Stimulated activated CD8-positive, alpha-beta memory T cell treated with anti-CD3 and anti-CD28 coated beads, Interleukin-12 subunit alpha, Interleukin-12 subunit beta, amount 100 ng/mL, for 4 hours (primary cell): Measurements from ENCODE around the gene EVC.
"Not testable (repeated sequence)": the region's sequence is repeated elsewhere in the genome, so short reads cannot be mapped to it uniquely, and the experiment has no call there.

Source experiments
- DNase-seq: peaks from one replicate; pipeline ENCODE4 v3.0.0-alpha.2; 2020; ENCODE audit warnings: low read depth

EVC gene

DNA sequence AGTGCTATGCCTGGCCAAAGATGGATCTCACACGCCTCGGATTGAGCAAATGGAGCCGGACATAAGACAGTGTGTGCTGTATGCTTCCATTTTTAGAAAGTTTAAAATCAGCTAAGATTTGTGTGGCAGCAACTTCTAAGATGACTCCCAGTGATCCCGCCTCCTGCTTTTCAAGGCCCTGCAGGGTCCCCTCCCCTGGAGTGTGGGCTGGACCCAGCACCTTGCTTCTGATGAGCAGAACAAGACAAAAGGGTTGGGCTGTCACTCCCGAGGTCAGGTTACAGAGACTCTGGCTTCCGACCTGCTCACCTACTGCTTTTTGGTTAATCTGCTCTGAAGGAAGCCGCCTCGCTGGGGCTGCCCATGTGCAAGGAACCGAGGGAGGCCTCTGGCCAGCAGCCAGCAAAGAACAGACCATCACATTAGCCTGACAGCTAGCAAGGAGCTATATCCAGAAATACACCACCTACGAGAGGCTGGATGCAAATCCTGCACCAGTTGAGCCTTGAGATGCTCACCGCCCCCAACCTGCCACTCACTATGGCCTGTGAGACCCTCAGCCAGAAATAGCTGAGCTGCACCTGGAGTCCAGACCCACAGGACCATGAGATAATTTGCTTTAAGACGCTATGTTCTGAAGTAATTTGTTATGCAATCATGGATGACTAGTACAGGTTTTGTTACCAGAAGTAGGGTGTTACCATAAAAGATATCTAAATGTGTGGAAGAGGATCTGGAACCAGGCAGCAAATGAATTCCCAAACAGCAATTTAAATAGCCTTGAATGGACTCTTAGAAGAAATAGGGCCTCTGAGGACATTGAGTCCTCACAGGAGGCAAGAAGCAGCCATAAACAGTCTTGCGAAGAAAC lies 134.3 kb downstream of the EVC start:
- DNase-seq = no peak

GRCh38 chr4:5851637-5852301 lies 140.8 kb downstream of the EVC start:
- DNase-seq = no peak

DNA sequence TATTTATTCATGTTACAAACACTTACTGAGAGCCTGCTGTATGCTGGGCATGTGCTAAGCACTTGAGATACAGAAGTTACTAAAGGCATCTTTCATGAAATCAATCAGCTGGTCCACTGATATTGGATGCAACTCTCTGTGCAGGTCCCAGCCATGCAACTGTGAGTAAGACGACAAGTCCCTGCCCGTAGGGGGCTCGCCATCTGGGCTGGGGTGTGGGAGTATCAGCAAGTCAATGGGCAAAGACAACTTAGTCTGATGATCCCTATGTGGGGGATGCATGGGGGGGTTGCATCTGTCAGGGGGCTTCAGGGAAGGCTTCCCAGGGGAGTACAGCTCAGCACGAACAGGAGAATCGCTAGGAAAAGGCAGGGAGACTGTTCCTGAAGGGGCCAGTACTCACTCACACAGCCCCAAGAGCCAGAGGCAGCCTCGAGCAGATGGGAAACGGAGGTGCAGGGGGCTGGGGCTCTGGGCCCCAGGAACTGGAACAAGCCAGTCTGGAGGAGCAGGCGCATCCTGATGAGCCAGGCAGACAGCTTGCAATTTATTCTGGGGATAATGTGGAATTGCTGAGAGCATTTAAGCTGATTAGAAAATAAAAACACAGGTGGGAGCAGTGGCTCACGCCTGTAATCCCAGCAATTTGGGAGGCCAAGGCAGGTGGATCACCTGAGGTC lies 141.7 kb downstream of the EVC start:
- no peak for DNase-seq

DNA sequence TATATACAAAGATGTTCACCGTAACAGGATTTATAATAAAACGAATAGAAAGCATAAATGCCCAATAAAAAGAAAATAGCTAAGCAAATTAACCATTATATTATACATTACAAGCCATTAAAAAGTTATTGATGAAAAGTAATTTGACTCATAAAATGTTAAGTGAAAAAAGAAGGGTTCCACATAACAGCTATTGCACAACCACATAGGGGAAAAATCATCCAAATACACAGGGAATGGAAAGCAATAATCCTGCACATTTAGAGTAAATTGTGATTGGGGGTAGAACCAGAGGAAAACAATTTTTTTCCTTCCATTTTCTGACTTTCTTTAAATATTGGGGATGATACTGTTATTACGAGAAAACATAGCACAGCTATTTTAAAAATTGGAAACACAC lies 143.9 kb downstream of the EVC start:
- DNase-seq = no peak

DNA sequence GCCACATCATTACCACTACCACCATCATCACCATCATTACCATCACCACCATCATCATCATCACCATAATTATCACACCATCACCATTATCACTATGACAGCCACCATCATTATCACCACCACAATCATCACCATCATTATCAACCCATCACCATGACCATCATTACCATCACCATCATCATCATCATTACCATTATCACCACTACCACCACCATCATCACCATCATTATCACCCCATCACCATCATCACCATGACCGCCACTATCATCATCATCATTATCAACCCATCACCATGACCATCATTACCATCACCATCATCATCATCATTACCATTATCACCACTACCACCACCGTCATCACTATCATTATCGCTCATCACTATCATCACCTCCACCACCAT lies 145.4 kb downstream of the EVC start:
- not testable (repeated sequence) for DNase-seq

GRCh38 chr4:5857199-5857598 lies 146.2 kb downstream of the EVC start:
- DNase-seq = no peak

DNA sequence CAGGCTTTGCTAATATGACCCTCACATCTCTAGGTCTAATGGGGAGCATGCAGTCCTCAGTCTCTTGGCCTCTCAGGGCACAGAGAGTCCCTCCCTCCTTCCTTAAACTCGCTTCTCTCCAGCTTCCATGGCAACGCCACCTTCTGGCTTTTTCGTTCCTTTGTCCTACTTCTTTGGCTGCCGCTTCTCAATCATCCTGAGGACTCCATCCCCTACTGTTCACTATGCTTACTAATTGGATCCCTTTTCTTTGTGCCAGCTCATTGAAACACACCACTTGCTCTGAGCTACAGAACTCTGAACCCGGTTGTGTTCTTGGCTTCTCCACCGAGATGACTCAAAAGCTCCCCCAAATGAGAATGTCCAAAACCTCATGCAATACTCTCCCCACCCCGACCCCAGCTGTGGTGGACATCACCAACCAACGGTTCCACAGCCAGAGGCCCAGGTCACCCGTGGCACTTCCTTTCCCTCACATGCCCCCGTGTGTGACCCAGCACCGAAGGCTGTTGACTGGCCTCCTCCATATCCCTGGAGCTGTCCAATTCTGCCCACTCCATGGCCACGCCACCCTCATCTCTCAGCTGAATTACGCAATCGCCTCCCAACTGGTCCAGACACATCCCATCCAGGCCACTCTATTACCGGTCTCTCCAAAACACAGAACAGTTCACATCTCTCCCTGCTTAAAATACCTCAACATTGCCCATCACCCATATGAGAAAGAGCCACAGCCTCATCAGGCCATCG lies 147.2 kb downstream of the EVC start:
- no peak for DNase-seq

DNA sequence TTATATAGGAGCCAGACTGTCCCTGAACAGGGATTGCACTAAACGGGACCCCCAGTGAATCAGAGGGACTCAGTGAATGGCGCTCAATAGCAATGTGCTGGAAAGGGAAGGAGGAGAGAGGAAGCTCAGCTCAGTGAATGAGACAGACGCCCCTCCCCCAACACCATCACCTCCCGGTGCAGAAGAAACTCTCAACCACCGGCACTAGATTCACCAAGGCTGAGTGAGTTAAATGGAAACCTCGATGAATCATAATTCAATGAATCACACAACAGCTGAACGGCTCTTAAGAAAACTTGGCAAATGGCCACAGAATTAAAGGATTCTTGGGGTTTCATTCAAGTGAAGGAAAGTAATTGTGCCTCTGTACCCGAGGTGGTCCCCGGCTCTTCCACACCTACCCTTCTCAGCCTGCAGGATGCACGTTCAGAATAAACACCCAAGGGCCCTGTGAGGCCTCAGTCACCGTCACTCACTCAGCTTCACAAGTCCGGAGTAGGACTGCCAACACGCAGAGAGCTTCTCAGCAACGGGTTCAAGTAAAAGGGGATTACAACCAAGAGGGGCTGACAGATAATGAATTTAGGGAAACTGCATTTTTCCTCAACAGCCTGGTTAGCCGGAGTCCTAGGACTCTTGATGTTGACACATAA lies 152.6 kb downstream of the EVC start:
- no peak for DNase-seq
